ENCODE data around the gene MT1G. TPM values are rescaled to one million over a fixed set of nuclear protein-coding genes. Genes with fewer than 3 reads are reported as not detected.

MT1G gene
- total RNA-seq, 1 experiment from 2014 or later, result 23.4 TPM

GRCh38 chr16:56625140-56625942 is 42.5 kb downstream of the MT1G start, which contains the start of gene MT1E:
Gene MT1E, plus strand, starts transcription at chr16:56625781. Its CDS starts 71 bp downstream, at chr16:56625852.
- no CpG with 5 or more reads among the region's 62 CpGs for WGBS (ENCODE audit: extremely low coverage, insufficient read length, low lambda C conversion rate)
- DNase-seq, result no peak
- Histone ChIP-seq H3T11ph (ENCODE audit: low read length) (no peak within 1 kb of the TSS), H3K79me1 (ENCODE audit: insufficient read depth, low read depth, low read length, poor library complexity, severe bottlenecking) (no peaks in the 10 kb centered on the region), H3K79me2 (ENCODE audit: insufficient read depth, low read length) (no peaks in the 10 kb centered on the region), H4K20me1 (ENCODE audit: control insufficient read depth, insufficient read depth, insufficient read length) (no peaks in the 10 kb centered on the region), H3K4ac (ENCODE audit: low read depth, low read length) (no peak within 1 kb of the TSS), H4K91ac (ENCODE audit: insufficient read length, low read depth, low read length) (no peak within 1 kb of the TSS), H3K23me2 (ENCODE audit: insufficient read length, low read depth, low read length, poor library complexity, severe bottlenecking) (peaks cover 9% of the 10 kb centered on the region), H3K18ac (ENCODE audit: insufficient read length, low read depth, low read length) (no peak within 1 kb of the TSS), H2BK12ac (ENCODE audit: insufficient read length, low read depth, low read length) (no peak within 1 kb of the TSS), H3K27ac (ENCODE audit: insufficient read length, low read depth, low read length) (no peak within 1 kb of the TSS), H3K4me1 (ENCODE audit: insufficient read depth, low read length) (no peaks in the 10 kb centered on the region; the same call in 1 of the 2 replicates), H3K9me3 (ENCODE audit: control insufficient read depth, low read depth, low read length) (peaks cover 6% of the 10 kb centered on the region), H2BK120ac (ENCODE audit: low read depth, low read length, poor library complexity, severe bottlenecking) (no peak within 1 kb of the TSS), H2BK5ac (ENCODE audit: insufficient read length, low read length) (no peak within 1 kb of the TSS), H2AK5ac (ENCODE audit: insufficient read length, low read length) (no peak within 1 kb of the TSS), H3K56ac (ENCODE audit: insufficient read length, low read depth, low read length) (no peak within 1 kb of the TSS), H4K5ac (ENCODE audit: insufficient read length, low read depth, low read length) (no peak within 1 kb of the TSS), H3K14ac (ENCODE audit: insufficient read depth, low read length) (no peak within 1 kb of the TSS; the same call in 1 of the 2 replicates), H3K4me2 (ENCODE audit: insufficient read depth, insufficient read length, low read length) (peak within 1 kb of the TSS; percentile 71), H2AFZ (ENCODE audit: low read length) (peak within 1 kb of the TSS; percentile 9), H2BK15ac (ENCODE audit: low read depth, low read length) (no peak within 1 kb of the TSS), H2BK20ac (ENCODE audit: low read depth, low read length, poor library complexity, severe bottlenecking) (no peak within 1 kb of the TSS), H4K8ac (replicated peaks; ENCODE audit: insufficient read length, low read depth, low read length) (no peak within 1 kb of the TSS), H3K23ac (ENCODE audit: insufficient read length, low read depth, low read length) (no peak within 1 kb of the TSS), H3K27me3 (ENCODE audit: insufficient read depth, low read length) (peaks cover 58% of the 10 kb centered on the region), H3K9ac (ENCODE audit: extremely low read depth, insufficient read length, low read length) (no peak within 1 kb of the TSS)
- Mint-ChIP-seq H3K9me3 (peaks cover 3 to 14% of the 10 kb centered on the region in 2 experiments; a peak in 3 of 5 replicates), H3K27me3 (ENCODE audit: low read depth) (peaks cover 92% of the 10 kb centered on the region), H3K4me3 (peak within 1 kb of the TSS; percentile 78 to 88), H3K27ac (no peak within 1 kb of the TSS; a peak in 1 of 7 replicates), H3K4me1 (peaks cover 45 to 51% of the 10 kb centered on the region in 2 experiments), H3K36me3 (ENCODE audit: insufficient read depth in 1 of 3, low read depth in 3 of 3) (peaks cover 4 to 8% (median 5%) of the 10 kb centered on the region in 3 experiments; a peak in 6 of 7 replicates)
- TF ChIP-seq, protein P1, sequence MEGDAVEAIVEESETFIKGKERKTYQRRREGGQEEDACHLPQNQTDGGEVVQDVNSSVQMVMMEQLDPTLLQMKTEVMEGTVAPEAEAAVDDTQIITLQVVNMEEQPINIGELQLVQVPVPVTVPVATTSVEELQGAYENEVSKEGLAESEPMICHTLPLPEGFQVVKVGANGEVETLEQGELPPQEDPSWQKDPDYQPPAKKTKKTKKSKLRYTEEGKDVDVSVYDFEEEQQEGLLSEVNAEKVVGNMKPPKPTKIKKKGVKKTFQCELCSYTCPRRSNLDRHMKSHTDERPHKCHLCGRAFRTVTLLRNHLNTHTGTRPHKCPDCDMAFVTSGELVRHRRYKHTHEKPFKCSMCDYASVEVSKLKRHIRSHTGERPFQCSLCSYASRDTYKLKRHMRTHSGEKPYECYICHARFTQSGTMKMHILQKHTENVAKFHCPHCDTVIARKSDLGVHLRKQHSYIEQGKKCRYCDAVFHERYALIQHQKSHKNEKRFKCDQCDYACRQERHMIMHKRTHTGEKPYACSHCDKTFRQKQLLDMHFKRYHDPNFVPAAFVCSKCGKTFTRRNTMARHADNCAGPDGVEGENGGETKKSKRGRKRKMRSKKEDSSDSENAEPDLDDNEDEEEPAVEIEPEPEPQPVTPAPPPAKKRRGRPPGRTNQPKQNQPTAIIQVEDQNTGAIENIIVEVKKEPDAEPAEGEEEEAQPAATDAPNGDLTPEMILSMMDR (conservative IDR thresholded peaks at IDR 0.05), result no peak

All from H9 (cell line).